Middle frontal gyrus (tissue), 1 donor: ENCODE data around the gene STX1B.
"Not testable (repeated sequence)": the region's sequence is repeated elsewhere in the genome, so short reads cannot be mapped to it uniquely, and the experiment has no call there.

ENCODE experiments used
- DNase-seq: peaks from one replicate; pipeline ENCODE4 v3.0.0-alpha.2; 2015; ENCODE audit warnings: low spot score; ENCODE audit errors: extremely low spot score

Gene STX1B

GRCh38 chr16:31010585-31011325 is at the start of gene STX1B:
Gene STX1B (minus strand): TSS chr16:31010638. CDS start chr16:31010396, 242 bp downstream.
- no peak for DNase-seq

- DNase-seq, result no peak
Observed at GRCh38 chr16:31055613-31056012, 45.2 kb upstream of the STX1B start.

- DNase-seq, result no peak
Observed at GRCh38 chr16:31052114-31052513, 41.7 kb upstream of the STX1B start.

- DNase-seq, result no peak
Observed at GRCh38 chr16:31050280-31051030, 40.0 kb upstream of the STX1B start.

- DNase-seq, result no peak
Observed at GRCh38 chr16:31043898-31044481, 33.6 kb upstream of the STX1B start.

- DNase-seq, result no peak
Observed at GRCh38 chr16:31043352-31043751, 32.9 kb upstream of the STX1B start.

GRCh38 chr16:31042866-31043265 is 32.4 kb upstream of the STX1B start:
- DNase-seq, result no peak

- DNase-seq, result no peak
Observed at GRCh38 chr16:31038993-31039392, 28.6 kb upstream of the STX1B start.

- DNase-seq, result no peak
Observed at GRCh38 chr16:31036691-31037090, 26.3 kb upstream of the STX1B start.

- peak; percentile 80 for DNase-seq
Observed at GRCh38 chr16:31033709-31034492, 23.5 kb upstream of the STX1B start.

- DNase-seq, result peak; percentile 99
Observed at GRCh38 chr16:31032736-31033708, 22.6 kb upstream of the STX1B start, which contains the start of gene STX4. Gene STX4 (plus strand): TSS chr16:31033558. CDS start chr16:31033806, 248 bp downstream.

- no peak for DNase-seq
Observed at GRCh38 chr16:31031276-31031675, 20.8 kb upstream of the STX1B start.

GRCh38 chr16:31029272-31029671 is 18.8 kb upstream of the STX1B start:
- DNase-seq, result no peak

GRCh38 chr16:31025339-31025738 is 14.9 kb upstream of the STX1B start:
- no peak for DNase-seq

GRCh38 chr16:31023627-31024226 is 13.3 kb upstream of the STX1B start:
- DNase-seq, result no peak

GRCh38 chr16:31023252-31023602 is 12.8 kb upstream of the STX1B start:
- no peak for DNase-seq

GRCh38 chr16:31022544-31023251 is 12.3 kb upstream of the STX1B start:
- DNase-seq, result no peak

GRCh38 chr16:31020536-31020935 is 10.1 kb upstream of the STX1B start:
- no peak for DNase-seq

GRCh38 chr16:31017756-31018155 is 7.3 kb upstream of the STX1B start:
- not testable (repeated sequence) for DNase-seq
